GM23338 (cell line): ENCODE results near the gene TRIM42. TPM values are rescaled to one million over a fixed set of nuclear protein-coding genes. Genes with fewer than 3 reads are reported as not detected.

ENCODE experiments used
- ATAC-seq: fragments of 200-7000 bp; cut with Tn5 transposase; 3 replicates; pipeline ENCODE4 v1.9.1; 2020
- DNase-seq: peaks from one replicate; pipeline ENCODE4 v3.0.0-alpha.2; 2015; ENCODE audit warnings: low spot score
- H2AFZ ChIP-seq: fragments of 200-600 bp; sonication (generic); 2 replicates; pipeline ENCODE4 v1.8.0; 2016; ENCODE audit warnings: antibody characterized with exemption, mild to moderate bottlenecking, moderate library complexity
- H3F3A ChIP-seq: fragments of 200-600 bp; sonication (generic); replicated peaks from 2 replicates; pipeline ENCODE4 v1.8.0; 2017; ENCODE audit warnings: antibody characterized with exemption, mixed run types, low read depth
- H3K27ac ChIP-seq: fragments of 200-600 bp; sonication (generic); 2 replicates; pipeline ENCODE4 v1.6.1; 2016; ENCODE audit warnings: low read depth
- H3K27me3 ChIP-seq: fragments of 200-600 bp; sonication (generic); 2 replicates; pipeline ENCODE4 v1.8.0; 2016; ENCODE audit warnings: mild to moderate bottlenecking, mixed run types, moderate library complexity; ENCODE audit not compliant: insufficient read depth
- H3K36me3 ChIP-seq: fragments of 200-600 bp; sonication (generic); 2 replicates; pipeline ENCODE4 v1.8.0; 2016; ENCODE audit warnings: mild to moderate bottlenecking; ENCODE audit not compliant: insufficient read depth
- H3K4me1 ChIP-seq: fragments of 200-600 bp; sonication (generic); 2 replicates; pipeline ENCODE4 v1.8.0; 2016; ENCODE audit warnings: mild to moderate bottlenecking, moderate library complexity; ENCODE audit not compliant: insufficient read depth
- H3K4me2 ChIP-seq: fragments of 200-600 bp; sonication (generic); 2 replicates; pipeline ENCODE4 v1.7.1; 2017; ENCODE audit warnings: mixed run types
- H3K4me3 ChIP-seq: fragments of 200-600 bp; sonication (generic); 2 replicates; pipeline ENCODE4 v1.6.1; 2016; ENCODE audit warnings: mixed run types
- H3K79me2 ChIP-seq: fragments of 200-600 bp; sonication (generic); replicated peaks from 2 replicates; pipeline ENCODE4 v1.8.0; 2017; ENCODE audit warnings: mild to moderate bottlenecking; ENCODE audit not compliant: insufficient read depth
- H3K9me2 ChIP-seq: fragments of 200-600 bp; sonication (generic); 2 replicates; pipeline ENCODE4 v1.8.0; 2017; ENCODE audit not compliant: insufficient read depth
- H4K20me1 ChIP-seq: fragments of 200-600 bp; sonication (generic); replicated peaks from 2 replicates; pipeline ENCODE4 v1.8.0; 2017; ENCODE audit warnings: mild to moderate bottlenecking; ENCODE audit not compliant: insufficient read depth
- H3K27ac Mint-ChIP-seq: 2 replicates; pipeline ENCODE4 v1.8.0; 2020; ENCODE audit warnings: inconsistent platforms, mild to moderate bottlenecking, moderate library complexity, mixed read lengths
- H3K27me3 Mint-ChIP-seq: 3 replicates; pipeline ENCODE4 v1.8.0; 2022; ENCODE audit warnings: low read depth, mild to moderate bottlenecking, moderate library complexity, mixed read lengths, inconsistent platforms; ENCODE audit not compliant: insufficient read depth, poor library complexity
- H3K36me3 Mint-ChIP-seq: 3 replicates; pipeline ENCODE4 v1.8.0; 2021; ENCODE audit warnings: low read depth, mild to moderate bottlenecking, inconsistent platforms, moderate library complexity, mixed read lengths
- H3K4me1 Mint-ChIP-seq: 3 replicates; pipeline ENCODE4 v1.8.0; 2020; ENCODE audit warnings: mild to moderate bottlenecking, inconsistent platforms, mixed read lengths
- H3K4me3 Mint-ChIP-seq: 3 replicates; pipeline ENCODE4 v1.8.0; 2021; ENCODE audit warnings: moderate library complexity, mild to moderate bottlenecking, inconsistent platforms, mixed read lengths
- H3K9me3 Mint-ChIP-seq: 3 replicates; pipeline ENCODE4 v1.8.0; 2020; ENCODE audit warnings: moderate library complexity, mild to moderate bottlenecking, inconsistent platforms, mixed read lengths
- CREB1 ChIP-seq: fragments of 250-450 bp; sonication (Bioruptor Pico); IDR thresholded peaks from 2 replicates; pipeline ENCODE4 v1.5.0; 2020; ENCODE audit warnings: low read depth, mild to moderate bottlenecking, moderate library complexity
- EZH2 ChIP-seq: fragments of 200-600 bp; sonication (generic); IDR thresholded peaks from one replicate; pipeline ENCODE4 v1.8.0; 2017; ENCODE audit warnings: antibody characterized with exemption, mild to moderate bottlenecking, low read depth; ENCODE audit not compliant: unreplicated experiment
- EZH2phosphoT487 ChIP-seq: fragments of 200-600 bp; sonication (generic); IDR thresholded peaks from one replicate; pipeline ENCODE4 v1.8.1; 2018; ENCODE audit warnings: antibody characterized with exemption; ENCODE audit not compliant: unreplicated experiment
- JUNB ChIP-seq: IDR thresholded peaks from one replicate; pipeline ENCODE4 v1.6.1; 2016; ENCODE audit warnings: antibody characterized with exemption; ENCODE audit not compliant: unreplicated experiment
- NANOG ChIP-seq: IDR thresholded peaks from 2 replicates; pipeline ENCODE4 v1.6.1; 2016; ENCODE audit warnings: antibody characterized with exemption, borderline replicate concordance
- POLR2AphosphoS5 ChIP-seq: IDR thresholded peaks from 2 replicates; pipeline ENCODE4 v1.6.1; 2016; ENCODE audit warnings: antibody characterized with exemption, low read depth
- ZNF114 ChIP-seq: fragments of 250-450 bp; sonication (Bioruptor Pico); IDR thresholded peaks from 2 replicates; pipeline ENCODE4 v1.5.0; 2020; ENCODE audit warnings: mild to moderate bottlenecking, moderate library complexity
- ZNF331 ChIP-seq: fragments of 250-450 bp; sonication (Bioruptor Pico); IDR thresholded peaks from 2 replicates; pipeline ENCODE4 v1.5.0; 2020; ENCODE audit warnings: low read depth, mild to moderate bottlenecking, moderate library complexity
- polyA plus RNA-seq: library from polyadenylated mRNA; unstranded; fragments of >200 nt; fragmentation: Nextera tagmentation; extraction: Ambion mirVana; gene quantifications from 2 replicates; pipeline ENCODE4 v1.2.1, GENCODE V29; 2016
- total RNA-seq: library from RNA; depleted of rRNA; stranded (reverse); fragments of >200 nt; shearing (Covaris generic); gene quantifications from 2 replicates; pipeline ENCODE4 v1.2.3, GENCODE V29; 2014
- TF ChIP-seq, protein P1 (sequence below), 2 experiments: fragments of 200-600 bp in 1 of 2; sonication (generic) in 1 of 2; conservative IDR thresholded peaks; 2 replicates each; pipeline versions ENCODE4 v1.5.1 to v1.6.1; 2016 to 2017; ENCODE audit warnings: antibody characterized with exemption in 2 of 2, low read depth in 2 of 2, mild to moderate bottlenecking in 2 of 2, moderate library complexity in 1 of 2
- TF ChIP-seq, protein P2 (sequence below): IDR thresholded peaks from 2 replicates; pipeline ENCODE4 v1.6.1; 2016; ENCODE audit warnings: antibody characterized with exemption
- TF ChIP-seq, protein P3 (sequence below): fragments of 250-450 bp; sonication (Bioruptor Pico); IDR thresholded peaks from 2 replicates; pipeline ENCODE4 v1.5.0; 2020; ENCODE audit warnings: mild to moderate bottlenecking, moderate library complexity

Gene TRIM42
- total and polyA plus RNA-seq, 2 experiments from 2014 or later, result not detected

DNA sequence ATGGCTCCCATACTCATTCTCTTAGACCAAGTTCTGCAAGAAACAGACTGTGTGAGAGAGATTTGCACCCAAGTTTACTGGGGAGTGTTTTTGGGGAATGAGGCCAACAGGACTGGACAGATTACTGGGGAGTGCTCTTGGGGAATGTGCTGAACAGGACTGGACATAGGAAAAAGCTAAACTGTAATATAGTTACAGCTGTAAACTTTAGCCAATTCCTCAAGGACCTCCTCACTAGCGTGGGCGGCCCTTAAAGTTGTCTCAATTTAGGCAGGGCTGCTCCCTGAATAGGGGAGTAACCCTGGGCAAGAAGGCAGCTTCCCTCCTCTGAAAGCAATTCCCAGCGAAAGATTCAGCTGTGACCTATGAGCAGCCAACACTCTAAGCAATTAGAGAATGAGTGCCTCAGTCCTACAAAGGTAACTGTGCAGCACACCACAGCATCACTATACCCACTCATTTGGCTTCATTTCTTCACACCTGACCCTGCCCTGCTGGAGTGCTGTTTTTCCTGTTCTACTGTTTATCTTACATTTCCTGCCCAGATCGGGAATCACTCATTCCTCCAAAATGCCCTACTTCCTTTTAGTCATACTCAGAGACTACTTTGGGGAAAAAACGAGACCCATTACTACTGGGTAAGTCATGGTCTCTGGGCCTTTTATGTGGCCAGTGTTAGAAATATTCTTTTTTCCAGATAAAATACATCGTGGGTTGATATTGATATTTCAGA lies 41.3 kb upstream of the TRIM42 start:
- H4K20me1 ChIP-seq, result no peaks in the 10 kb centered on the region
- 0 out of 2 replicates have a peak, but pooled peaks cover 7% of the 10 kb centered on the region for H3K9me2 ChIP-seq
- H3F3A ChIP-seq, result no peaks in the 10 kb centered on the region
- TF ChIP-seq NANOG, result no peak
- TF ChIP-seq POLR2AphosphoS5, result no peak
- no peak for TF ChIP-seq JUNB
- no peak for TF ChIP-seq EZH2
- no peaks in the 10 kb centered on the region for H3K36me3 Mint-ChIP-seq
- H3K27ac ChIP-seq, result no peak overlapping the region
- no peaks in the 10 kb centered on the region for H3K4me1 ChIP-seq
- no peak overlapping the region for H3K4me2 ChIP-seq
- H3K36me3 ChIP-seq, result no peaks in the 10 kb centered on the region
- H3K27me3 Mint-ChIP-seq, result no peaks in the 10 kb centered on the region
- H3K9me3 Mint-ChIP-seq, result no peaks in the 10 kb centered on the region
- H3K4me1 Mint-ChIP-seq, result peaks cover 5% of the 10 kb centered on the region; the same call in 2 of the 3 replicates
- H3K4me3 Mint-ChIP-seq, result no peak overlapping the region
- no peak for DNase-seq
- H3K79me2 ChIP-seq, result no peaks in the 10 kb centered on the region
- no peak overlapping the region for H3K4me3 ChIP-seq
- no peaks in the 10 kb centered on the region for H3K27me3 ChIP-seq
- H2AFZ ChIP-seq, result peak overlapping the region; percentile 40; the same call in 1 of the 2 replicates
- no peak overlapping the region for H3K27ac Mint-ChIP-seq
- no peak for ATAC-seq

DNA sequence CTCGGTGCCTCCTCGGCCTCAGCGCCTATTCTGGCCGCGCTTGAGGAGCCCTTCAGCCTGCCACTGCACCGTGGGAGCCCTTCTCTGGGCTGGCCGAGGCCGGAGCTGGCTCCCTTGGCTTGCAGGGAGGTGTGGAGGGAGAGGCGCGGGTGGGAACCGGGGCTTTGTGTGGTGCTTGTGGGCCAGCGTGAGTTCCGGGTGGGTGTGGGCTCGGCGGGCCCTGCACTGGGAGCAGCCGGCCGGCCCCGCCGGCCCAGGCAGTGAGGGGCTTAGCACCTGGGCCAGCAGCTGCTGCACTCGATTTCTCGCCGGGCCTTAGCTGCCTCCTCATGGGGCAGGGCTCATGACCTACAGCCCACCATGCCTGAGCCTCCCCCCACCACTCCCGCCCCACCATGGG lies 26.6 kb upstream of the TRIM42 start:
- no peak overlapping the region for H3K27ac ChIP-seq
- no peaks in the 10 kb centered on the region for H3K79me2 ChIP-seq
- no peaks in the 10 kb centered on the region; the same call in 1 of the 2 replicates for H3K36me3 ChIP-seq
- no peak overlapping the region for H2AFZ ChIP-seq
- ATAC-seq (no peak), DNase-seq (no peak)
- no peak overlapping the region for H3K4me3 ChIP-seq
- peaks cover 4% of the 10 kb centered on the region for H3K27me3 Mint-ChIP-seq
- H3K27ac Mint-ChIP-seq, result no peak overlapping the region
- H3K9me2 ChIP-seq, result 0 out of 2 replicates have a peak, but pooled peaks cover 3% of the 10 kb centered on the region
- no peaks in the 10 kb centered on the region for H3F3A ChIP-seq
- H3K4me3 Mint-ChIP-seq, result no peak overlapping the region
- no peaks in the 10 kb centered on the region for H4K20me1 ChIP-seq
- H3K4me1 Mint-ChIP-seq, result no peaks in the 10 kb centered on the region
- H3K36me3 Mint-ChIP-seq, result peaks cover 18% of the 10 kb centered on the region
- H3K9me3 Mint-ChIP-seq, result peaks cover 27% of the 10 kb centered on the region
- no peak overlapping the region for H3K4me2 ChIP-seq
- H3K4me1 ChIP-seq, result no peaks in the 10 kb centered on the region
- no peaks in the 10 kb centered on the region for H3K27me3 ChIP-seq
- TF ChIP-seq JUNB (no peak), NANOG (no peak), EZH2 (no peak), ZNF114 (CRISPR knock-in tag) (no peak), POLR2AphosphoS5 (no peak), CREB1 (CRISPR knock-in tag) (no peak), EZH2phosphoT487 (no peak), ZNF331 (CRISPR knock-in tag) (no peak)
- TF ChIP-seq, protein P1, sequence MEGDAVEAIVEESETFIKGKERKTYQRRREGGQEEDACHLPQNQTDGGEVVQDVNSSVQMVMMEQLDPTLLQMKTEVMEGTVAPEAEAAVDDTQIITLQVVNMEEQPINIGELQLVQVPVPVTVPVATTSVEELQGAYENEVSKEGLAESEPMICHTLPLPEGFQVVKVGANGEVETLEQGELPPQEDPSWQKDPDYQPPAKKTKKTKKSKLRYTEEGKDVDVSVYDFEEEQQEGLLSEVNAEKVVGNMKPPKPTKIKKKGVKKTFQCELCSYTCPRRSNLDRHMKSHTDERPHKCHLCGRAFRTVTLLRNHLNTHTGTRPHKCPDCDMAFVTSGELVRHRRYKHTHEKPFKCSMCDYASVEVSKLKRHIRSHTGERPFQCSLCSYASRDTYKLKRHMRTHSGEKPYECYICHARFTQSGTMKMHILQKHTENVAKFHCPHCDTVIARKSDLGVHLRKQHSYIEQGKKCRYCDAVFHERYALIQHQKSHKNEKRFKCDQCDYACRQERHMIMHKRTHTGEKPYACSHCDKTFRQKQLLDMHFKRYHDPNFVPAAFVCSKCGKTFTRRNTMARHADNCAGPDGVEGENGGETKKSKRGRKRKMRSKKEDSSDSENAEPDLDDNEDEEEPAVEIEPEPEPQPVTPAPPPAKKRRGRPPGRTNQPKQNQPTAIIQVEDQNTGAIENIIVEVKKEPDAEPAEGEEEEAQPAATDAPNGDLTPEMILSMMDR (conservative IDR thresholded peaks at IDR 0.05; ENCODE audit: low read depth in 2 of 2), result no peak
- TF ChIP-seq, protein P2, sequence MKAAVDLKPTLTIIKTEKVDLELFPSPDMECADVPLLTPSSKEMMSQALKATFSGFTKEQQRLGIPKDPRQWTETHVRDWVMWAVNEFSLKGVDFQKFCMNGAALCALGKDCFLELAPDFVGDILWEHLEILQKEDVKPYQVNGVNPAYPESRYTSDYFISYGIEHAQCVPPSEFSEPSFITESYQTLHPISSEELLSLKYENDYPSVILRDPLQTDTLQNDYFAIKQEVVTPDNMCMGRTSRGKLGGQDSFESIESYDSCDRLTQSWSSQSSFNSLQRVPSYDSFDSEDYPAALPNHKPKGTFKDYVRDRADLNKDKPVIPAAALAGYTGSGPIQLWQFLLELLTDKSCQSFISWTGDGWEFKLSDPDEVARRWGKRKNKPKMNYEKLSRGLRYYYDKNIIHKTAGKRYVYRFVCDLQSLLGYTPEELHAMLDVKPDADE, result no peak
- TF ChIP-seq, protein P3, sequence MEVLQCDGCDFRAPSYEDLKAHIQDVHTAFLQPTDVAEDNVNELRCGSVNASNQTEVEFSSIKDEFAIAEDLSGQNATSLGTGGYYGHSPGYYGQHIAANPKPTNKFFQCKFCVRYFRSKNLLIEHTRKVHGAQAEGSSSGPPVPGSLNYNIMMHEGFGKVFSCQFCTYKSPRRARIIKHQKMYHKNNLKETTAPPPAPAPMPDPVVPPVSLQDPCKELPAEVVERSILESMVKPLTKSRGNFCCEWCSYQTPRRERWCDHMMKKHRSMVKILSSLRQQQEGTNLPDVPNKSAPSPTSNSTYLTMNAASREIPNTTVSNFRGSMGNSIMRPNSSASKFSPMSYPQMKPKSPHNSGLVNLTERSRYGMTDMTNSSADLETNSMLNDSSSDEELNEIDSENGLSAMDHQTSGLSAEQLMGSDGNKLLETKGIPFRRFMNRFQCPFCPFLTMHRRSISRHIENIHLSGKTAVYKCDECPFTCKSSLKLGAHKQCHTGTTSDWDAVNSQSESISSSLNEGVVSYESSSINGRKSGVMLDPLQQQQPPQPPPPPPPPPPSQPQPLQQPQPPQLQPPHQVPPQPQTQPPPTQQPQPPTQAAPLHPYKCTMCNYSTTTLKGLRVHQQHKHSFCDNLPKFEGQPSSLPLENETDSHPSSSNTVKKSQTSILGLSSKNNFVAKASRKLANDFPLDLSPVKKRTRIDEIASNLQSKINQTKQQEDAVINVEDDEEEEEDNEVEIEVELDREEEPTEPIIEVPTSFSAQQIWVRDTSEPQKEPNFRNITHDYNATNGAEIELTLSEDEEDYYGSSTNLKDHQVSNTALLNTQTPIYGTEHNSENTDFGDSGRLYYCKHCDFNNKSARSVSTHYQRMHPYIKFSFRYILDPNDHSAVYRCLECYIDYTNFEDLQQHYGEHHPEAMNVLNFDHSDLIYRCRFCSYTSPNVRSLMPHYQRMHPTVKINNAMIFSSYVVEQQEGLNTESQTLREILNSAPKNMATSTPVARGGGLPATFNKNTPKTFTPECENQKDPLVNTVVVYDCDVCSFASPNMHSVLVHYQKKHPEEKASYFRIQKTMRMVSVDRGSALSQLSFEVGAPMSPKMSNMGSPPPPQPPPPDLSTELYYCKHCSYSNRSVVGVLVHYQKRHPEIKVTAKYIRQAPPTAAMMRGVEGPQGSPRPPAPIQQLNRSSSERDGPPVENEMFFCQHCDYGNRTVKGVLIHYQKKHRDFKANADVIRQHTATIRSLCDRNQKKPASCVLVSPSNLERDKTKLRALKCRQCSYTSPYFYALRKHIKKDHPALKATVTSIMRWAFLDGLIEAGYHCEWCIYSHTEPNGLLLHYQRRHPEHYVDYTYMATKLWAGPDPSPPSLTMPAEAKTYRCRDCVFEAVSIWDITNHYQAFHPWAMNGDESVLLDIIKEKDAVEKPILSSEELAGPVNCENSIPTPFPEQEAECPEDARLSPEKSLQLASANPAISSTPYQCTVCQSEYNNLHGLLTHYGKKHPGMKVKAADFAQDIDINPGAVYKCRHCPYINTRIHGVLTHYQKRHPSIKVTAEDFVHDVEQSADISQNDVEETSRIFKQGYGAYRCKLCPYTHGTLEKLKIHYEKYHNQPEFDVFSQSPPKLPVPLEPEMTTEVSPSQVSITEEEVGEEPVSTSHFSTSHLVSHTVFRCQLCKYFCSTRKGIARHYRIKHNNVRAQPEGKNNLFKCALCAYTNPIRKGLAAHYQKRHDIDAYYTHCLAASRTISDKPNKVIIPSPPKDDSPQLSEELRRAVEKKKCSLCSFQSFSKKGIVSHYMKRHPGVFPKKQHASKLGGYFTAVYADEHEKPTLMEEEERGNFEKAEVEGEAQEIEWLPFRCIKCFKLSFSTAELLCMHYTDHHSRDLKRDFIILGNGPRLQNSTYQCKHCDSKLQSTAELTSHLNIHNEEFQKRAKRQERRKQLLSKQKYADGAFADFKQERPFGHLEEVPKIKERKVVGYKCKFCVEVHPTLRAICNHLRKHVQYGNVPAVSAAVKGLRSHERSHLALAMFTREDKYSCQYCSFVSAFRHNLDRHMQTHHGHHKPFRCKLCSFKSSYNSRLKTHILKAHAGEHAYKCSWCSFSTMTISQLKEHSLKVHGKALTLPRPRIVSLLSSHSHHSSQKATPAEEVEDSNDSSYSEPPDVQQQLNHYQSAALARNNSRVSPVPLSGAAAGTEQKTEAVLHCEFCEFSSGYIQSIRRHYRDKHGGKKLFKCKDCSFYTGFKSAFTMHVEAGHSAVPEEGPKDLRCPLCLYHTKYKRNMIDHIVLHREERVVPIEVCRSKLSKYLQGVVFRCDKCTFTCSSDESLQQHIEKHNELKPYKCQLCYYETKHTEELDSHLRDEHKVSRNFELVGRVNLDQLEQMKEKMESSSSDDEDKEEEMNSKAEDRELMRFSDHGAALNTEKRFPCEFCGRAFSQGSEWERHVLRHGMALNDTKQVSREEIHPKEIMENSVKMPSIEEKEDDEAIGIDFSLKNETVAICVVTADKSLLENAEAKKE (CRISPR knock-in tag), result no peak
